SH-SY5Y (cell line): ENCODE results near the gene SCN2B.

ENCODE experiments used
- GATA2 ChIP-seq: IDR thresholded peaks from 2 replicates; pipeline ENCODE4 v1.6.1; 2011; ENCODE audit warnings: mild to moderate bottlenecking, low read depth, low read length
- GATA3 ChIP-seq: IDR thresholded peaks from 2 replicates; pipeline ENCODE4 v1.6.1; 2011; ENCODE audit warnings: low read depth, mild to moderate bottlenecking, low read length, moderate library complexity

GRCh38 chr11:118153976-118154375 lies 22.5 kb downstream of the SCN2B start:
- TF ChIP-seq GATA2, result no peak
- TF ChIP-seq GATA3, result no peak
